ENCODE data around the gene ZMIZ1. TPM values are rescaled to one million over a fixed set of nuclear protein-coding genes. Genes with fewer than 3 reads are reported as not detected.

Gene ZMIZ1
- total RNA-seq, 1 experiment from 2014 or later = 28.4 TPM

DNA sequence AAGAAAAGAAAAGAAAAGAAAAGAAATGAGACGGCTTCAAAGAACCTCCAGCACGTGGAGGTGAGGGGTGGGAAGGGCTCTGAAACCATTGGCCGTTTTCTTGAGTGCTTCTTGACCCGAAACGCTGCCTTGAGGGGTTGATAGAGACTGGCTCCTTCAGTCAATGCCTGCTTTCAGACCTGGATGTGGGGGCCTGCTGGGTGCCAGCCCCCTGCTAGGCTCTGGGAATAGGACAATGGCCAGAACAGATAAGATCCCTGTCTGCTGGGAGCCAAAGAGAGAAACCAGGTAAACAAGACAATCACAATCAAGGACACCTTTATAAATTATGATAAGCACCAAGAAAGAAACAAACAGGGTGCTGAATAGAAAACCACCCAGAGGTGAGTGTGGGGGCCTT lies 27.7 kb downstream of the ZMIZ1 start (continued):
- TF ChIP-seq FOSL1 (IDR thresholded peaks at IDR 0.05; ENCODE audit: low read depth) = no peak

- Histone ChIP-seq H3K27me3 (ENCODE audit: insufficient read depth, low read length) (no peaks in the 10 kb centered on the region), H3K4me1 (ENCODE audit: control insufficient read depth in 1 of 2, insufficient read depth in 2 of 2, low read length in 2 of 2) (peaks cover 14 to 20% of the 10 kb centered on the region in 2 experiments), H3K9ac (ENCODE audit: low read length) (no peak overlapping the region), H3K9me2 (ENCODE audit: insufficient read depth) (no peaks in the 10 kb centered on the region), H2AFZ (ENCODE audit: low read depth, low read length, poor library complexity, severe bottlenecking) (no peak overlapping the region), H3K4me3 (replicated peaks in 1 of 2; ENCODE audit: low read depth in 1 of 2, low read length in 2 of 2) (no peak overlapping the region), H3K36me3 (ENCODE audit: control insufficient read depth in 1 of 2, insufficient read depth in 2 of 2, low read length in 2 of 2) (no peaks in the 10 kb centered on the region), H4K20me1 (ENCODE audit: insufficient read depth) (no peaks in the 10 kb centered on the region), H3K4me2 (ENCODE audit: low read length) (no peak overlapping the region), H3K27ac (ENCODE audit: low read depth, low read length) (no peak overlapping the region), H3K79me2 (ENCODE audit: insufficient read depth, low read length) (peaks cover 53% of the 10 kb centered on the region), H3K9me3 (ENCODE audit: control insufficient read depth in 1 of 2, insufficient read depth in 1 of 2, low read depth in 1 of 2, low read length in 2 of 2) (no peaks in the 10 kb centered on the region)
- no peak for TF ChIP-seq JUND (IDR thresholded peaks at IDR 0.05)
- TF ChIP-seq EZH2 (IDR thresholded peaks at IDR 0.05) = no peak
- no peak for TF ChIP-seq ELF1 (IDR thresholded peaks at IDR 0.05; ENCODE audit: borderline replicate concordance, low read depth)
- TF ChIP-seq FOSL1 (IDR thresholded peaks at IDR 0.05; ENCODE audit: low read depth) = no peak
- TF ChIP-seq REST (IDR thresholded peaks at IDR 0.05; ENCODE audit: low read depth) = no peak
- TF ChIP-seq, protein P1, sequence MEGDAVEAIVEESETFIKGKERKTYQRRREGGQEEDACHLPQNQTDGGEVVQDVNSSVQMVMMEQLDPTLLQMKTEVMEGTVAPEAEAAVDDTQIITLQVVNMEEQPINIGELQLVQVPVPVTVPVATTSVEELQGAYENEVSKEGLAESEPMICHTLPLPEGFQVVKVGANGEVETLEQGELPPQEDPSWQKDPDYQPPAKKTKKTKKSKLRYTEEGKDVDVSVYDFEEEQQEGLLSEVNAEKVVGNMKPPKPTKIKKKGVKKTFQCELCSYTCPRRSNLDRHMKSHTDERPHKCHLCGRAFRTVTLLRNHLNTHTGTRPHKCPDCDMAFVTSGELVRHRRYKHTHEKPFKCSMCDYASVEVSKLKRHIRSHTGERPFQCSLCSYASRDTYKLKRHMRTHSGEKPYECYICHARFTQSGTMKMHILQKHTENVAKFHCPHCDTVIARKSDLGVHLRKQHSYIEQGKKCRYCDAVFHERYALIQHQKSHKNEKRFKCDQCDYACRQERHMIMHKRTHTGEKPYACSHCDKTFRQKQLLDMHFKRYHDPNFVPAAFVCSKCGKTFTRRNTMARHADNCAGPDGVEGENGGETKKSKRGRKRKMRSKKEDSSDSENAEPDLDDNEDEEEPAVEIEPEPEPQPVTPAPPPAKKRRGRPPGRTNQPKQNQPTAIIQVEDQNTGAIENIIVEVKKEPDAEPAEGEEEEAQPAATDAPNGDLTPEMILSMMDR (IDR thresholded peaks at IDR 0.05 in 2 of 3, conservative IDR thresholded peaks at IDR 0.05 in 1 of 3; ENCODE audit: borderline replicate concordance in 1 of 3, insufficient read depth in 1 of 3, low read depth in 2 of 3, low read length in 2 of 3) = no peak
- TF ChIP-seq ZNF274 (IDR thresholded peaks at IDR 0.05; ENCODE audit: low read depth, low read length) = no peak
- TF ChIP-seq SRF (IDR thresholded peaks at IDR 0.05; ENCODE audit: low read depth) = no peak
- TF ChIP-seq YY1 (IDR thresholded peaks at IDR 0.05; ENCODE audit: extremely low read depth, insufficient replicate concordance, low read depth, low read length) = no peak
- TF ChIP-seq EZH2phosphoT487 (IDR thresholded peaks at IDR 0.05; ENCODE audit: borderline replicate concordance) = no peak
- TF ChIP-seq CEBPB (IDR thresholded peaks at IDR 0.05; ENCODE audit: low read depth) = no peak
- no peak for TF ChIP-seq SIN3A (IDR thresholded peaks at IDR 0.05; ENCODE audit: low read depth)
- TF ChIP-seq, protein P2, sequence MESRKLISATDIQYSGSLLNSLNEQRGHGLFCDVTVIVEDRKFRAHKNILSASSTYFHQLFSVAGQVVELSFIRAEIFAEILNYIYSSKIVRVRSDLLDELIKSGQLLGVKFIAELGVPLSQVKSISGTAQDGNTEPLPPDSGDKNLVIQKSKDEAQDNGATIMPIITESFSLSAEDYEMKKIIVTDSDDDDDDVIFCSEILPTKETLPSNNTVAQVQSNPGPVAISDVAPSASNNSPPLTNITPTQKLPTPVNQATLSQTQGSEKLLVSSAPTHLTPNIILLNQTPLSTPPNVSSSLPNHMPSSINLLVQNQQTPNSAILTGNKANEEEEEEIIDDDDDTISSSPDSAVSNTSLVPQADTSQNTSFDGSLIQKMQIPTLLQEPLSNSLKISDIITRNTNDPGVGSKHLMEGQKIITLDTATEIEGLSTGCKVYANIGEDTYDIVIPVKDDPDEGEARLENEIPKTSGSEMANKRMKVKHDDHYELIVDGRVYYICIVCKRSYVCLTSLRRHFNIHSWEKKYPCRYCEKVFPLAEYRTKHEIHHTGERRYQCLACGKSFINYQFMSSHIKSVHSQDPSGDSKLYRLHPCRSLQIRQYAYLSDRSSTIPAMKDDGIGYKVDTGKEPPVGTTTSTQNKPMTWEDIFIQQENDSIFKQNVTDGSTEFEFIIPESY (IDR thresholded peaks at IDR 0.05; ENCODE audit: extremely low read depth, insufficient replicate concordance, low read length) = no peak
- intact Hi-C loops (cut with micrococcal nuclease) = no loop called here
- ChIA-PET POLR2A (no interaction called here), CTCF (no interaction called here), RAD21 (ENCODE audit: low non-redundant PET in 1 of 2, low total read pairs in 2 of 2, uncharacterized antibody in 2 of 2, unreplicated experiment in 2 of 2) (no interaction called here)
- no TSS peak for BruUV-seq (replicated peaks)
- no peak for ATAC-seq
- no peak for DNase-seq (ENCODE audit: low read depth, low spot score)
These were observed 28.5 kb downstream of the ZMIZ1 start for GRCh38 chr10:79097021-79097872.
